Measurements from ENCODE around the gene TSPAN18. TPM values are rescaled to one million over a fixed set of nuclear protein-coding genes. Genes with fewer than 3 reads are reported as not detected.

Gene TSPAN18
- total and polyA plus RNA-seq, 2 experiments from 2014 or later, result 6.0 to 10.6 TPM

DNA sequence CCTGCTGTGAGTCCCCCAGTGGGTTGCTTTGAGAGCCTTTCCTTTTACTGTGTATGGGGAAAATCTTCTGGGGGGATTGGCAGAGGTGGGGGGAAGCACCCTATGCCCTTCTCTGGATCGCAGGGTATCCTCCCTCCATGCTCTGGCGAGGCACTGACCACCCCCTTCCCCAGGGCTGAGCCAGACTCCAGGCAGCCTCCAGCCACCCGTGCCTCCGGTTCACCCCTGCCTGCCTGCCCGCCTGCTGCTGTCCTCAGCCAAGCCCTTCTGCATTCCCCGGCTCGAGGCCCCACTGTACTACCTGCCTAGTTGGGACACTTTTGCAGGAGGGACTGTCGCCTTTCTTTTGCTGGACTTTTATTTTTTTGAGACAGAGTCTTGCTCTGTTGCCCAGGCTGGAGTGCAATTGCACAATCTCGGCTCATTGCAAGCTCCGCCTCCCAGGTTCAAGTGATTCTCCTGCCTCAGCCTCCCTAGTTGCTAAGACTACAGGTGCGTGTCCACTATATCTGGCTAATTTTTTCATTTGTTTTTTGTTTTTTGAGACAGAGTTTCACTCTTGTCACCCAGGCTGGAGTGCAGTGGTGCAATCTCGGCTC lies 247.7 kb downstream of the TSPAN18 start:
- Mint-ChIP-seq H3K27me3 (ENCODE audit: insufficient read depth, low read depth, poor library complexity) (peaks cover 13% of the 10 kb centered on the region), H3K9me3 (no peaks in the 10 kb centered on the region), H3K27ac (no peak overlapping the region), H3K4me1 (peaks cover 21% of the 10 kb centered on the region), H3K4me3 (no peak overlapping the region; the same call in 2 of the 3 replicates), H3K36me3 (ENCODE audit: low read depth) (no peaks in the 10 kb centered on the region)
- H3K9me2 ChIP-seq (ENCODE audit: insufficient read depth), result no peaks in the 10 kb centered on the region
- no peak overlapping the region for H3K4me3 ChIP-seq
- H3K36me3 ChIP-seq (ENCODE audit: insufficient read depth), result no peaks in the 10 kb centered on the region
- 0 out of 2 replicates have a peak, but pooled peaks cover 3% of the 10 kb centered on the region for H3F3A ChIP-seq (replicated peaks; ENCODE audit: low read depth)
- no peak for DNase-seq (ENCODE audit: low spot score)
- H2AFZ ChIP-seq, result no peak overlapping the region
- H4K20me1 ChIP-seq (replicated peaks; ENCODE audit: insufficient read depth), result no peaks in the 10 kb centered on the region
- no peak overlapping the region for H3K27ac ChIP-seq (ENCODE audit: low read depth)
- H3K4me2 ChIP-seq, result no peak overlapping the region
- peaks cover 8% of the 10 kb centered on the region; the same call in 1 of the 2 replicates for H3K4me1 ChIP-seq (ENCODE audit: insufficient read depth)
- ATAC-seq, result no peak
- TF ChIP-seq EZH2 (IDR thresholded peaks at IDR 0.05; ENCODE audit: low read depth, unreplicated experiment) (no peak), EZH2phosphoT487 (IDR thresholded peaks at IDR 0.05; ENCODE audit: unreplicated experiment) (no peak), POLR2AphosphoS5 (IDR thresholded peaks at IDR 0.05; ENCODE audit: low read depth) (no peak), ZNF331 (CRISPR knock-in tag; IDR thresholded peaks at IDR 0.05; ENCODE audit: low read depth) (no peak), CREB1 (CRISPR knock-in tag; IDR thresholded peaks at IDR 0.05; ENCODE audit: low read depth) (no peak), ZNF114 (CRISPR knock-in tag; IDR thresholded peaks at IDR 0.05) (no peak), NANOG (IDR thresholded peaks at IDR 0.05; ENCODE audit: borderline replicate concordance) (no peak), REST (IDR thresholded peaks at IDR 0.05; ENCODE audit: unreplicated experiment) (no peak), STAT1 (IDR thresholded peaks at IDR 0.05; ENCODE audit: unreplicated experiment) (no peak), JUNB (IDR thresholded peaks at IDR 0.05; ENCODE audit: unreplicated experiment) (no peak), ZNF462 (CRISPR knock-in tag; IDR thresholded peaks at IDR 0.05) (no peak), ETS1 (IDR thresholded peaks at IDR 0.05) (no peak)
- TF ChIP-seq, protein P1, sequence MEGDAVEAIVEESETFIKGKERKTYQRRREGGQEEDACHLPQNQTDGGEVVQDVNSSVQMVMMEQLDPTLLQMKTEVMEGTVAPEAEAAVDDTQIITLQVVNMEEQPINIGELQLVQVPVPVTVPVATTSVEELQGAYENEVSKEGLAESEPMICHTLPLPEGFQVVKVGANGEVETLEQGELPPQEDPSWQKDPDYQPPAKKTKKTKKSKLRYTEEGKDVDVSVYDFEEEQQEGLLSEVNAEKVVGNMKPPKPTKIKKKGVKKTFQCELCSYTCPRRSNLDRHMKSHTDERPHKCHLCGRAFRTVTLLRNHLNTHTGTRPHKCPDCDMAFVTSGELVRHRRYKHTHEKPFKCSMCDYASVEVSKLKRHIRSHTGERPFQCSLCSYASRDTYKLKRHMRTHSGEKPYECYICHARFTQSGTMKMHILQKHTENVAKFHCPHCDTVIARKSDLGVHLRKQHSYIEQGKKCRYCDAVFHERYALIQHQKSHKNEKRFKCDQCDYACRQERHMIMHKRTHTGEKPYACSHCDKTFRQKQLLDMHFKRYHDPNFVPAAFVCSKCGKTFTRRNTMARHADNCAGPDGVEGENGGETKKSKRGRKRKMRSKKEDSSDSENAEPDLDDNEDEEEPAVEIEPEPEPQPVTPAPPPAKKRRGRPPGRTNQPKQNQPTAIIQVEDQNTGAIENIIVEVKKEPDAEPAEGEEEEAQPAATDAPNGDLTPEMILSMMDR (conservative IDR thresholded peaks at IDR 0.05; ENCODE audit: low read depth in 2 of 2), result no peak
- H3K79me2 ChIP-seq (replicated peaks; ENCODE audit: insufficient read depth), result no peaks in the 10 kb centered on the region
- no peaks in the 10 kb centered on the region for H3K27me3 ChIP-seq (ENCODE audit: insufficient read depth)

All from GM23338 (cell line).